Adrenal gland (tissue), 12 donors: ENCODE measurements around the gene IGSF3. TPM values are rescaled to one million over a fixed set of nuclear protein-coding genes. Genes with fewer than 3 reads are reported as not detected.
"Not testable (repeated sequence)": the region's sequence is repeated elsewhere in the genome, so short reads cannot be mapped to it uniquely, and the experiment has no call there.

Experiments
- DNase-seq, 7 donors: peaks; one replicate each; pipeline ENCODE4 v3.0.0-alpha.2; 2019 to 2020
- H3K27ac ChIP-seq, 5 donors: fragments of 200-600 bp; sonication (generic) in 4 of 5; 1 replicate in 3 of 5; 2 replicates in 2 of 5; pipeline versions ENCODE4 v1.5.1 to v1.8.0; 2016 to 2020; ENCODE audit warnings: mild to moderate bottlenecking in 1 of 5
- H3K27me3 ChIP-seq: fragments of 200-600 bp; 2 replicates; pipeline ENCODE4 v1.8.0; 2021
- H3K36me3 ChIP-seq, 2 donors: fragments of 200-600 bp; replicated peaks in 1 of 2; 1 replicate in 1 of 2; 2 replicates in 1 of 2; pipeline versions ENCODE4 v1.5.1 to v1.8.0; 2018 to 2022
- H3K4me1 ChIP-seq, 2 donors: fragments of 200-600 bp; replicated peaks in 1 of 2; 1 replicate in 1 of 2; 2 replicates in 1 of 2; pipeline versions ENCODE4 v1.5.1 to v1.8.0; 2018 to 2021
- H3K4me3 ChIP-seq, 4 donors: fragments of 200-600 bp; sonication (generic) in 3 of 4; one replicate each; pipeline ENCODE4 v1.5.1; 2016 to 2018
- H3K9me3 ChIP-seq, 3 donors: fragments of 200-600 bp; sonication (generic) in 1 of 3; replicated peaks in 1 of 3; 1 replicate in 2 of 3; 2 replicates in 1 of 3; pipeline versions ENCODE4 v1.5.1 to v1.8.0; 2016 to 2021
- POLR2A ChIP-seq, 2 donors: fragments of 450-650 bp; IDR thresholded peaks; one replicate each; pipeline ENCODE4 v1.6.1; 2017; ENCODE audit warnings: antibody characterized with exemption in 2 of 2, mild to moderate bottlenecking in 2 of 2, moderate library complexity in 1 of 2
- WGBS, 4 donors: extraction: QIAGEN DNeasy Blood & Tissue Kit in 2 of 4; methylation state at CpG; one replicate each; pipeline versions ENCODE4 v1.1.5 to v1.1.7; 2013 to 2017; 5-methylcytosine and 5-hydroxymethylcytosine counted together
- intact Hi-C, 2 donors: fragments of 100-400 bp; cut with DNase I; formaldehyde crosslinking; loops; one replicate each; pipeline versions ENCODE4 v1.14.1 to v1.15.0; 2022 to 2023
- polyA plus RNA-seq, 3 donors: library from polyadenylated mRNA; stranded (reverse); fragments of 200-250 nt in 2 of 3; fragments of 350-450 nt in 1 of 3; fragmentation: Illumina TruSeq in 1 of 3; extraction: RNeasy Lipid Tissue Mini Kit (QIAGEN cat#74804) in 1 of 3; gene quantifications; one replicate each; pipeline ENCODE4 v1.2.3, GENCODE V29; 2013 to 2014
- total RNA-seq, 9 donors: library from RNA; depleted of rRNA in 4 of 9; stranded (reverse); fragments of >200 nt in 4 of 9; fragments of 120-200 nt in 1 of 9; fragmentation: NEBNext Ultra II Directional in 1 of 9; extraction: Animal tissue kit (Norgen Biotek cat#: 25700) in 1 of 9; gene quantifications; one replicate each; pipeline versions ENCODE4 v1.1.0 to v1.2.4, GENCODE V29; 2013 to 2023
- TF ChIP-seq, protein P1 (sequence below), 6 experiments: fragments of 450-650 bp in 4 of 6; fragments of 200-600 bp in 2 of 6; sonication (generic) in 1 of 6; IDR thresholded peaks; 1 replicate in 5 of 6; 2 replicates in 1 of 6; pipeline versions ENCODE4 v1.5.1 to v1.8.0; 2016 to 2021; ENCODE audit warnings: antibody characterized with exemption in 6 of 6, mild to moderate bottlenecking in 2 of 6, moderate library complexity in 1 of 6
- donor health status: healthy with polysubstance abuse.
- donor health status: Bipolar disorder and iron deficiency.
- donor health status: DM: yes; HTN: yes; CAD: no.
- donor health status: DM: no; HTN: no; CAD: no.
- donor health status: DM: no; HTN: no; CAD: no.
- donor health status: DM: yes; HTN: yes; CAD: no.

The IGSF3 gene
- total and polyA plus RNA-seq, 12 donors = 0.67 to 12.1 (median 2.2) TPM

DNA sequence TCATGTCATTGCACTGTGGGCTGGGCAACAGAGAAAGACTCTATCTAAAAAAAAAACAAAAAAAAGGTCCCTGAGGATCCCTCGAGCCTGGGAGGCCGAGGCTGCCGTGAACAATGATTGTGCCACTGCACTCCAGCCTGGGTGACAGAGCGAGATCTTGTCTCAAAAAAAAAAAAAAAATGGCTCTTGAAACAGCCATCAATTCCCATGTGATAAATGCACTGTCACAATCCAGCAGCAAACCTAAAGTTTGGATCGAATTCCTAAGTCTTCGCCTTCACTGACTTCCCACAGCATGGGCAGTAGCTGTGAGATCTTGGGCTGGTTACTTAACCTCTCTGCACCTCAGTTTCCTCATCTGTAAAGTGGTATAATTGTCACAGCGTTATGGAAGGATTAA, 43.5 kb downstream of the IGSF3 start:
- H3K36me3 ChIP-seq = no peaks in the 10 kb centered on the region
- H3K27ac ChIP-seq = no peak overlapping the region
- intact Hi-C loops = no loop called here
- no peaks in the 10 kb centered on the region for H3K4me1 ChIP-seq
- no peak for TF ChIP-seq POLR2A (IDR thresholded peaks at IDR 0.05)
- TF ChIP-seq, protein P1, sequence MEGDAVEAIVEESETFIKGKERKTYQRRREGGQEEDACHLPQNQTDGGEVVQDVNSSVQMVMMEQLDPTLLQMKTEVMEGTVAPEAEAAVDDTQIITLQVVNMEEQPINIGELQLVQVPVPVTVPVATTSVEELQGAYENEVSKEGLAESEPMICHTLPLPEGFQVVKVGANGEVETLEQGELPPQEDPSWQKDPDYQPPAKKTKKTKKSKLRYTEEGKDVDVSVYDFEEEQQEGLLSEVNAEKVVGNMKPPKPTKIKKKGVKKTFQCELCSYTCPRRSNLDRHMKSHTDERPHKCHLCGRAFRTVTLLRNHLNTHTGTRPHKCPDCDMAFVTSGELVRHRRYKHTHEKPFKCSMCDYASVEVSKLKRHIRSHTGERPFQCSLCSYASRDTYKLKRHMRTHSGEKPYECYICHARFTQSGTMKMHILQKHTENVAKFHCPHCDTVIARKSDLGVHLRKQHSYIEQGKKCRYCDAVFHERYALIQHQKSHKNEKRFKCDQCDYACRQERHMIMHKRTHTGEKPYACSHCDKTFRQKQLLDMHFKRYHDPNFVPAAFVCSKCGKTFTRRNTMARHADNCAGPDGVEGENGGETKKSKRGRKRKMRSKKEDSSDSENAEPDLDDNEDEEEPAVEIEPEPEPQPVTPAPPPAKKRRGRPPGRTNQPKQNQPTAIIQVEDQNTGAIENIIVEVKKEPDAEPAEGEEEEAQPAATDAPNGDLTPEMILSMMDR (IDR thresholded peaks at IDR 0.05) = no peak
- 80 to 93% (median 85%) methylated on average over 7 of the region's 7 CpGs for WGBS, 4 donors
- H3K4me3 ChIP-seq = no peak overlapping the region
- no peaks in the 10 kb centered on the region for H3K27me3 ChIP-seq
- no peak for DNase-seq
- no peaks in the 10 kb centered on the region for H3K9me3 ChIP-seq

DNA sequence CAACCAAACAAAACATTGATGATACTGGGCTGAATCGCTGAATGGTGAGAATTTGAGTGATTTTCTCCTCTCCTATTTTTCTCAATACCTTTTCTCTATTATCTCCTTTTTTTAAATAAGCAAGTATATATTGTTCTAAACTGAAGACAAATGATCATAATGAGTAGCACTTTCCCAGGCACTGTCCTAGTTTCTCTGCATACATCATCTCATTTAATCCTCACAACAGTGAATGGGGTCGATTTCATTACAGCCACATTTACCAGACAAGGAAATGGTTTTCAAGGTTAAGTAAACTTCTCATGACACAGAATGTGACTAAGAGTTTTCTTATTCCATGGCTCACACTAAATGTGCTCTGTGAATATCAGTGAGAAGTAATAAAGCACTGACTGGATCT, 45.0 kb downstream of the IGSF3 start:
- H3K4me3 ChIP-seq, DNase-seq, H3K36me3 ChIP-seq, H3K9me3 ChIP-seq, H3K27ac ChIP-seq, H3K4me1 ChIP-seq, intact Hi-C loops, H3K27me3 ChIP-seq: not testable (repeated sequence)
- WGBS, 4 donors = 61 to 66% (median 63%) methylated on average over 2 of the region's 2 CpGs

DNA sequence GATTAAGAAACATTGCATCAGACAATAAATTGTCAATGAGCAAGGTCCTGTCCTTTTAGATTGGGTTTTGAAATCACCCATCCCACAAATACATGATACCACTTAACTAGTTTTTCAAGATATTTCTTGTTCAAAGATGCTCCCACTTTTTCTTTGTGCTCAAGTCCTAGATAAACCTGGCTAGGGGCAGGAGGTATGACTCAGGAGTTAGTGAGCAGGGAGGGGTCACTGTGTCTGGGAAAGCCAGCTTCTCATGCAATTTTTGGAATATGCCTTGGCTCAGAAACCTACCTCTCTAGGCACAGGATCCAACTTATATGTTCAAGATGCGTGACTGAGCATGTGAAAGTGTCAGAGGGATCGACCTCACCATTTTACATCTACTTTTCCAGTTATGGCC, 45.8 kb downstream of the IGSF3 start:
- not testable (repeated sequence) for DNase-seq

DNA sequence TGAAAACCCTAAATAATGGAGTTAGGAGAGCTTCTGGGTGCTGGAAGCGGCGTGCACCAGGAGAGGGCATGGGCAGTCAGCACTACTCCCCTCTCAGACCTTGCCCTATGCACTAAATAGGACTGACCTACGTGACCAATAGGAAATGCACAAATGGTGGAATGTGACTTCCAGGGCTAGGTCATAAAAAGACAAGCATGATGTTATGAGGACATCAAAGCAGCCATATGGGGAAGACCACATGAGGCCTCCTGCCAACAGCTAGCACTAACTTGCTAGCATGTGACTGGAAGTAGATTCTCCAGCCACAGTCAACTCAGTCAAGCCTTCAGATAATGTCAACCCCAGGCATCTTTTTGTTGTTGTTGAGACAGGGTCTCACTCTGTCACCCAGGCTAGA, 47.1 kb downstream of the IGSF3 start:
- H3K27ac ChIP-seq, H3K36me3 ChIP-seq, H3K27me3 ChIP-seq, DNase-seq, H3K4me1 ChIP-seq, intact Hi-C loops, H3K9me3 ChIP-seq, H3K4me3 ChIP-seq: not testable (repeated sequence)
- WGBS, 4 donors = 60 to 100% (median 92%) methylated on average over 1 to 3 of the region's 3 CpGs

More for the DNA sequence above, 45.8 kb downstream of the IGSF3 start:
- H3K27me3 ChIP-seq, H3K4me3 ChIP-seq, intact Hi-C loops, H3K36me3 ChIP-seq, H3K9me3 ChIP-seq, H3K4me1 ChIP-seq, H3K27ac ChIP-seq: not testable (repeated sequence)
- 89 to 100% (median 92%) methylated on average over 2 of the region's 2 CpGs for WGBS, 4 donors

DNA sequence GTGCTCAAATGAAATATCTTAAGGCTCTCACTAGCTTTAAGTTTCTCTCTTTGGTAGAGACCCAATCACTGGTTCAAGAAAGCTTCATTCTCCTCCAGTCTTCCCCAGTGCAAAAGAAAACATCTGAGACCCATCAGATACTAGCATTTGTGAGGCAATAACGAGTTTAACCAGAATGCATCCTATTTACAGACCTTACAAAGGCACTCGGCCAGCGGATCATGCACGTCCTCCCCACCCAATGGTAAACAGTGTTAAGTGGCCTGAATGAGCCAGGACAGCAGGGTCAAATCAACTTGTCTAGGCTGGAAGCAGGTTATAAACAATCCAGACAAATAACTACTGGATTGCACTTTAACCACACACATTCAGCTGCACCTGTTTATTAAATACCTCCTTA, 48.4 kb downstream of the IGSF3 start:
- H3K27ac ChIP-seq, H3K4me1 ChIP-seq, H3K36me3 ChIP-seq, H3K4me3 ChIP-seq, DNase-seq, H3K27me3 ChIP-seq, H3K9me3 ChIP-seq, intact Hi-C loops: not testable (repeated sequence)
- 50 to 68% (median 63%) methylated on average over 4 of the region's 4 CpGs for WGBS, 4 donors

DNA sequence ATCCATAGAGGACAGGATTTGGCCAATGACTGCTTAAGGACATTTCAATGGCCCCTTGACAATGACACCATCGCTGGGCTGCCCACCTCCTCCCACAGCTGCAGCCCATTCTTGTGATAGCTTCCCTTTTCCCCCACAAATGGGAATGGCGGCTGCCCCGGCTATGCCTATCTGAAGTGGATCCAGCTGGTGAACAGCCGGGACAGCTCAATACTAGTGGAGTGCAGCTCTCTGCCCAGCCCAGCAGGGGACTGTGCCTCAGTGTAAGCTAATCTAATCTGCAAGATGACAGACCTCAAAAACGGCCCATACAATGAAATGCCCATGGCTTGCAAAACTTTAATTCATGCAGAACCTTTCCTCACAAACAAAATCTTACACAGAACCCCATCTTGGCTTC, 49.7 kb downstream of the IGSF3 start:
- H3K4me1 ChIP-seq, H3K27me3 ChIP-seq, H3K36me3 ChIP-seq, H3K27ac ChIP-seq, intact Hi-C loops, H3K9me3 ChIP-seq, H3K4me3 ChIP-seq, DNase-seq: not testable (repeated sequence)
- WGBS, 4 donors = 77 to 89% (median 84%) methylated on average over 5 of the region's 5 CpGs

DNA sequence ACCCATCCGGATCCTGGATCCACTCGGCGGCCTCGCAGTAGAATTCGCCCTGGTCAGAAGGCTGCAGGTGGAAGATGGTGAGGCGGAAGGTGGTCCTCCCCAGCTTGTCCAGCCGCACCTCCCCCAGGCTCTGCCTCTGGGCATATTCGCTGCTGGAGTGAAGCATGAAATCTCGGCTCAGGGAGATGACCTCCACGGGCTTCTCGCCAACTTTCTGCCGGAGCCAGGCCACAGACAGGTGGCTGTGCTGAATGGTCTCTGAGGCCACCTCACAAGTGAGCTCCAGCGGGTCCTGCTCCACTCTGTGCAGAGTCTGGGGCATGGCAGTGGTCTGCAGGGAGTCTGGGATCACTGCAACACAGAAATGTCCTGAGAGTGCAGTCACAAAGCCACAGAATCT, 53.7 kb downstream of the IGSF3 start:
- H3K4me1 ChIP-seq, H3K4me3 ChIP-seq, H3K36me3 ChIP-seq, intact Hi-C loops, H3K27ac ChIP-seq, H3K27me3 ChIP-seq, H3K9me3 ChIP-seq: not testable (repeated sequence)
- peak in 2 of 7 donors; percentile 22 to 24 for DNase-seq
- 68 to 85% (median 74%) methylated on average over 5 to 13 of the region's 13 CpGs for WGBS, 4 donors

DNA sequence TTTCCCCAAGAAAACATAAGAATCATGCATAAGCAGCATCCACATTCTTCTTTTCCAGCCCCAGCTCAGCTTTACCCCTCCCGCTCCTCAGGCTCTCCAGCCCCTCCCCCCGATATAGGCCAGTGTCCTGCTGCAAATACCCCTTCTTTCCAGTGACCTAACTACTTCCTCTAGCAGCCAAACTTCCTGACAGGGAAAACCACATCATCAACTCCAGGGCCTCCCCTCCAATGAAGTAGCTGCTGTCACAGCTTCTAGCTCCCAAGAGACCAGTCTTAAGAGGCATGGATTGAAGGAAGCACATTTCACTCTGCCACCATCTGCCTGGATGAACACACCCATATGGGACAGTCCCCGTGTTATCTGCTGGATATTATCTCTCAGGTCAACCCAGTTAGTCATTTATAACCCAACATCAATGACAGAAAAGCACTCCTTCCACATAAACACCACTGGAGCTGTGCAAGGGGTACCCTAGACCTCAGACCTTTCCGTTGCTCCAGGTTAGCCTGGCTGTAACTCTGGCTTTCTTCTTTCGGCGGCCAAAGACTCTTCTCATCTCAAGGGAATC, 57.6 kb downstream of the IGSF3 start:
- H3K9me3 ChIP-seq, DNase-seq, H3K36me3 ChIP-seq, H3K4me3 ChIP-seq, H3K27me3 ChIP-seq, H3K4me1 ChIP-seq, intact Hi-C loops, H3K27ac ChIP-seq: not testable (repeated sequence)
- 85 to 88% (median 86%) methylated on average over 6 of the region's 6 CpGs for WGBS, 4 donors

DNA sequence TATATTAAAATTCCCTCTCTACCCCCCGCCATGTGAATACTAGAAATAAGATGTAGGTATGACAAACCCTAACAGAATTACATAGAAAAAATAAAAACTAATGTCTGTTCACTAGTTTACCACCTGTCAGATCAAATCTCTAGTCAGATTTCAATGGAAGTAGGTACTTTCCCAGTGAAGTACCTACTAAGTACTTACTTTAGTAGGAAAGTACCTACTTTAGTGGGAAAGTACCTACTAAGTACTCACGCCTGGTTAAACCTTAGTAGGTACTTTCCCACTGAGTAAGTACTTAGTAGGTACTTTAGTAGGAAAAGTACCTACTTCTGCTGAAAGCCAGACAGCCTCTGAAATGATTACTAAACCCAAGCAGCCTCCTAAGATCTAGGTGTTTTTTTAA, 58.7 kb downstream of the IGSF3 start:
- H3K9me3 ChIP-seq, H3K27ac ChIP-seq, DNase-seq, H3K4me1 ChIP-seq, H3K27me3 ChIP-seq, intact Hi-C loops, H3K4me3 ChIP-seq, H3K36me3 ChIP-seq: not testable (repeated sequence)
- WGBS, 4 donors = 84 to 91% (median 87%) methylated on average over 2 of the region's 2 CpGs

DNA sequence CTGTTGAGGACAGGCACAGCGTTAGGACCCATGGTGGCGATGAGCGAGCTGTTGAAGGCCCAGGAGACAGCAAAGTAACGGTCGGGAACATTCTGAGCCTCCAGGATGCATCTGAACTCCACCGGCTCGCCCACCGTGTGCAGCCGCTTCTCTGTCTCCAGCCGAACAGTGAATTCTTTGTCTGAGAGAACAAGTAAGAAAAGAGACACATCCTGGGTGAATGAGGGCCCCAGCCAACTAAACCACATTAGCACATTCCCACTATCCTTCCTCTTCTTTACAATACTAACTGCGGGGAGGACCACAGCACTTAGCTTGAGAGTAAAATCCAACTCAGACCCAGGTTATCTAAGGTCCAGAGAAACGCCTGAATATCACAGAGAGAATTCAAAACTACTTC, 59.4 kb downstream of the IGSF3 start:
- H3K36me3 ChIP-seq, intact Hi-C loops, DNase-seq, H3K4me3 ChIP-seq, H3K27ac ChIP-seq, H3K4me1 ChIP-seq, H3K27me3 ChIP-seq, H3K9me3 ChIP-seq: not testable (repeated sequence)
- WGBS, 4 donors = 86 to 94% (median 91%) methylated on average over 8 to 12 of the region's 12 CpGs

DNA sequence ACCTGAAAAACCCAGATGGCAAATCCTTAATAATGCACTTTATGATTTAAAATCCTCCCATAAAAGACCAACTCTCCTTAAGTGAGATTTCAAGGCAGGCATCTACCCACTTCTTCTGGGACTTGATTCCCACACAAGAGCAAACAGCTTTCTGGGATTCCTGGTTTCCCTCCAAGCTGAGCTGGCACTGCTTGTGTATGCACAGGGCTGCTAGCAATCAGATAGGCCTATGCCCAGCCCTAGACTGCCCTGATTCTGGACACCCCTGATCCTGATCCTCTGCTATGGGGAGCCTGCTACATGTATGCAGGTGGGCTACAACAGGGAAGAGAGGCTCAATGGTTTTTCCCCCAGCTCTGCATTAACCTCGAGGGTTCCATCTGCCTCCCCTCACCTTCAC, 60.1 kb downstream of the IGSF3 start:
- H3K4me1 ChIP-seq, H3K9me3 ChIP-seq, intact Hi-C loops, H3K27me3 ChIP-seq, H3K27ac ChIP-seq, DNase-seq, H3K36me3 ChIP-seq, H3K4me3 ChIP-seq: not testable (repeated sequence)
- WGBS, 4 donors = 58 to 96% (median 82%) methylated on average over 1 of the region's 1 CpG
